Renal pelvis (tissue), 4 donors: ENCODE results near the gene MTREX. TPM values are rescaled to one million over a fixed set of nuclear protein-coding genes. Genes with fewer than 3 reads are reported as not detected.

ENCODE experiments used
- DNase-seq: peaks from one replicate; pipeline ENCODE4 v3.0.0-alpha.2; 2013
- polyA plus RNA-seq, 3 donors: library from polyadenylated mRNA; unstranded; fragments of 120-200 nt; gene quantifications; one replicate each; pipeline ENCODE4 v1.2.1, GENCODE V29; 2013; ENCODE audit not compliant: insufficient read length in 3 of 3

Gene MTREX
- polyA plus RNA-seq, 3 donors, result 81.8 to 105 (median 82.9) TPM

DNA sequence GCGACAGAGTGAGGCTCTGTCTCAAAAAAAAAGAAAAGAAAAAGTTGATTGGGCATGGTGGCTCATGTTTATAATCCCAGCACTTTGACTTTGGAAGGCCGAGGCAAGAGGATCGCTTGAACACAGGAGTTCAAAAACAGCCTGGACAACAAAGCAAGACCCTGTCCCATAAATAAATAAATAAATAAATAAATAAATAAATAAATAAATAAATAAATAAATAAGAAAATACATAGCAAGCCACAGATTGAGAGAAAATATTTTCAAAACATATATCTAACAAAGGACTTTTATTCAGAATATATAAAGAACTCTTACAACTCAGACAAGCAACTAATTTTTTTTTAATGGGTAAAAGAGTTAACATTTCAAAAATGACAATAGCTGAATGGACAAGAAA lies 155.8 kb downstream of the MTREX start:
- DNase-seq, result no peak

DNA sequence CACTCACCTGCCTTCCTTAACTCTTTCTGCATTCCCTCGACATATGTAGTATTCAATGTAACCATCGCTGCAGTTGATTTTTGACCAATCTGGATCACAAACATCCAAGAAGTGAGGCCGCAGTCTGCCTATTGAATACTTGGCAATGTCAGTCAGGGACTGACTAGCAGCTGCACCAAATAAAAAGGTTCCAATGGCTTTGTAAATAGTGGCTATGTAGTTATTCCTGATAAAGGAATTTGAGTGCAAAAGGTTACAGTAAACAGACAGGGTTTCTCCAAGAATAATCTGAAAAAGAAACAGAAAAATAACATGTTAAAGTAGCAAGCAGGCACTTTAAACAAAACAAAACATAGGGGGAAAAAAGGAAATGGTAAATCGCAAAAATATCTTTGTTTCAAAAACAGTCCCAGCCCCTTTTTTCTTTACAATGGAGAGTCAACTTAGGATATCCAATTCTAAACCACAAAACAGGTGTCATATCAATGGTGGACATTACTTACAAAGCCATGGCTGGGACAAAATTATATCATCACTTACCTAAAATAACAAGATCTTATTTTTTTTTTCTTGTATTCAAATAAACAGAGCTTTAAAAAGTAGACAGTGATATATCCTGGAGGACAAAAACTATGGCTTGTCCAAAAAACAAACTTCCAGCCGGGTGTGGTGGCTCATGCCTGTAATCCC lies 160.2 kb downstream of the MTREX start:
- DNase-seq, result peak; percentile 42

DNA sequence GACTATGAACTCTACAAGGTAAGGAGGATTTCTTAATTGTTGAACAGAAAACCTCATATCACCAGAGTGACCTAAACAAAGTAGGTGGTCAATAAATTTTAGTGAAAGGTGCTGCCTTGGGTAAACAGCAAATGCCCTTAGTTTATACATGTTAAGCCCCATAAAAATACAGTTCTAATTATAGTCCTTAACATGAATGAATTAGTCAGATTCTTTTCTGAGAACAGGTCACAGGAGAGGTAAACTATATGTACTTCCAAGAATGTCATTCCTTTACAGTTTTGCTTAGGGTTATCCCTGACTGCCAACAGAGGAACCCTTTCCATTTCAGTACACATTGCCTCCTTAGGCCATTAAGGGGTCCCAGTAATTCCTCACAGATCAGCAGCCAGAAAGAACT lies 162.1 kb downstream of the MTREX start:
- DNase-seq, result no peak

DNA sequence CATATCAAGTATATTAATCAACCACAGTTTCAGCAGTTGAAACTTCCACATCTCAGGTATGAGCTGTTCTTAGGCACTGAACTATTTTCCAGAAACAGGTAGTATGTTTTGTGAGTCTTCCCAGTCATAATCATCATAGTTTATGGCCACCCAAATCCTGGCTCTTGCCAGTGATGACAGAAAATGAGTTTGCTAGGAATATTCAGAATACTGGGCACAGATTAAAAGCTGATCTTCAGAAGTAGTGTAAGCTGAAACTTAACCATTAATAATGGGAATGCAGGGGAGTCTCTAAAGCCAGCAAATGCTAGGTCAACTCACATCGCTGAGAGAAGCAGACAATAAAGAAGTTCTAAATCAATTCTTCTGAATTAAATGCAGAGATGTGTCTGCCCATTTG lies 162.5 kb downstream of the MTREX start:
- no peak for DNase-seq

DNA sequence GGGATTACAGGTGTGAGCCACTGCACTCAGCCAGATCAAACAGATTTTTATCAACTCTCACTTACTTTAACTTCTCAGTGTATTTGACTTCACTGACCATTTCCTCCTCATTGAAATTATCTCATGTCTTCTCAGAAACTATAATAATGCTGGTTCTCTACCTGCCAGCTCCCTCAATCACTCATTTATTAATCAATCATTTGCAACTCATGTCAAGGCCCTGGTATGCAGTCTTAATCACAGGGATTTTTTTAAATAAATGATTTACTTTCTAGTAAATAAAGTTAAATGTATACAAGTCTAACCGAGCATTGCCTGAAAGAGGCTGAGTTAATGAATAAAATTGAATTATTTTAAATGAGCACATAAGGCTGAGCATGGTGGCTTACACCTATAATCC lies 163.7 kb downstream of the MTREX start:
- no peak for DNase-seq

DNA sequence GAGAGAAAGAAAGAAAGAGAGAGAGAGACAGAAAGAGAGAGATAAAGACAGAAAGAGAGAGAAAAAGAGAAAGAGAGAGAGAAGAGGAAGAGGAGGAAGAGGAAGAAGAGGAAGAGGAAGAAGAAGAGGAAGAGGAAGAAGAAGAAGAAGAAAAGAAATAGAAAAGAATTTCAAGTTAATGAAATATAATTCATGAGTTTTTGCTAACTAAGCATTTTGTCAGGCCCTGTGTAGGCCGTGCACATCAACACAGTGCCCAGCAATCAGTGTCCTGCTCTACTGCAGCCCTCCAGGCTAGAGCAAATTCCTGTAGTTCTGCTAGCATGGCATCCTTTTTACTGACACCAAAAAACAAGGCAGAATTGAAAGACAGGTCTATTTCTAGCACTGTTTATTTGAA lies 164.9 kb downstream of the MTREX start:
- DNase-seq, result no peak

Other genes with a start within 250 kb of the MTREX start
- under 1 TPM; 0.31 to 0.96 (median 0.43) TPM for gene GZMA, start 205.3 kb upstream of the MTREX start, polyA plus RNA-seq
- 10 to 100 TPM; 65.4 to 76.2 (median 70.1) TPM for gene GPX8, start 147.8 kb upstream of the MTREX start, polyA plus RNA-seq
- under 1 TPM; 0.63 to 0.71 (median 0.64) TPM for gene CDC20B, start 134.8 kb upstream of the MTREX start, polyA plus RNA-seq
- gene MCIDAS, start 80.7 kb upstream of the MTREX start, polyA plus RNA-seq, result 1 to 10 TPM in 1 of 3 donors, under 1 TPM in 2; 0.91 to 1.4 (median 0.92) TPM
- 1 to 10 TPM; 8.2 to 10.0 (median 8.3) TPM for gene CCNO, start 74.4 kb upstream of the MTREX start, polyA plus RNA-seq
- 10 to 100 TPM; 38.7 to 43.3 (median 41.2) TPM for gene DHX29, start 295 bp upstream of the MTREX start, polyA plus RNA-seq
- gene PLPP1, start 227.0 kb downstream of the MTREX start, polyA plus RNA-seq, result 10 to 100 TPM; 80.0 to 89.0 (median 84.0) TPM